Calu3 (cell line): ENCODE data around the gene FGFBP2. TPM values are rescaled to one million over a fixed set of nuclear protein-coding genes. Genes with fewer than 3 reads are reported as not detected.

ENCODE experiments used
- Bru-seq: library from RNA; stranded (reverse); fragments of 400-500 nt; gene quantifications from one replicate; lab custom pipeline; 2021; lab: Mats Ljungman, UMichigan
- BruChase-seq, 2 experiments: library from RNA; stranded (reverse); fragments of 400-500 nt; gene quantifications; one replicate each; lab custom pipeline; 2021; lab: Mats Ljungman, UMichigan
- BruUV-seq: library from RNA; stranded (reverse); fragments of 400-500 nt; replicated peaks from 2 replicates; lab custom pipeline; 2021; lab: Mats Ljungman, UMichigan
- CTCF ChIA-PET: fragments of 300-600 bp; sonication (Branson Sonifier 250); formaldehyde crosslinking; loops from one replicate; lab custom pipeline; 2022; ENCODE audit warnings: antibody characterized with exemption; lab: Charles Lee
- DNase-seq: peaks from one replicate; pipeline ENCODE4 v3.0.0; 2022
- H3K27ac Mint-ChIP-seq: one replicate; pipeline ENCODE4 v1.8.0; 2022; ENCODE audit warnings: mixed read lengths; ENCODE audit not compliant: unreplicated experiment
- H3K27me3 Mint-ChIP-seq: one replicate; pipeline ENCODE4 v1.8.0; 2022; ENCODE audit warnings: mixed read lengths; ENCODE audit not compliant: unreplicated experiment
- H3K36me3 Mint-ChIP-seq: one replicate; pipeline ENCODE4 v1.8.0; 2022; ENCODE audit warnings: mild to moderate bottlenecking, moderate library complexity, mixed read lengths; ENCODE audit not compliant: insufficient read depth, unreplicated experiment
- H3K4me1 Mint-ChIP-seq: one replicate; pipeline ENCODE4 v1.8.0; 2022; ENCODE audit warnings: mild to moderate bottlenecking, low read depth, mixed read lengths; ENCODE audit not compliant: unreplicated experiment
- H3K4me3 Mint-ChIP-seq: one replicate; pipeline ENCODE4 v1.8.0; 2022; ENCODE audit warnings: mild to moderate bottlenecking, low read depth, moderate library complexity, mixed read lengths; ENCODE audit not compliant: unreplicated experiment
- H3K9me3 Mint-ChIP-seq: one replicate; pipeline ENCODE4 v1.8.0; 2022; ENCODE audit warnings: low read depth, mixed read lengths; ENCODE audit not compliant: unreplicated experiment
- intact Hi-C: fragments of 100-400 bp; cut with micrococcal nuclease; formaldehyde crosslinking; loops from one replicate; pipeline ENCODE4 v1.10.0; 2022; ENCODE audit not compliant: unreplicated experiment
- long read RNA-seq: library from polyadenylated mRNA; stranded (forward); transcript quantifications from one replicate; pipeline ENCODE4 v2.0.0, GENCODE V29; 2022
- total RNA-seq: library from RNA; stranded (reverse); gene quantifications from 2 replicates; pipeline ENCODE4 v1.2.3, GENCODE V29; 2022
- TF ChIP-seq, protein P1 (sequence below): fragments of 200-600 bp; IDR thresholded peaks from one replicate; pipeline ENCODE4 v1.8.0; 2022; ENCODE audit warnings: antibody characterized with exemption; ENCODE audit not compliant: unreplicated experiment

Gene FGFBP2, protein sequence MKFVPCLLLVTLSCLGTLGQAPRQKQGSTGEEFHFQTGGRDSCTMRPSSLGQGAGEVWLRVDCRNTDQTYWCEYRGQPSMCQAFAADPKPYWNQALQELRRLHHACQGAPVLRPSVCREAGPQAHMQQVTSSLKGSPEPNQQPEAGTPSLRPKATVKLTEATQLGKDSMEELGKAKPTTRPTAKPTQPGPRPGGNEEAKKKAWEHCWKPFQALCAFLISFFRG
- total RNA-seq (not detected in 2 replicates), Bru-seq, nascent RNA (percentile 22 among the genes with signal in this experiment), BruChase-seq, experiment 1, labeled RNA remaining after a 6-hour chase (not detected), BruChase-seq, experiment 2, labeled RNA remaining after a 2-hour chase (percentile 23 among the genes with signal in this experiment)
- long read RNA-seq = 0 reads

DNA sequence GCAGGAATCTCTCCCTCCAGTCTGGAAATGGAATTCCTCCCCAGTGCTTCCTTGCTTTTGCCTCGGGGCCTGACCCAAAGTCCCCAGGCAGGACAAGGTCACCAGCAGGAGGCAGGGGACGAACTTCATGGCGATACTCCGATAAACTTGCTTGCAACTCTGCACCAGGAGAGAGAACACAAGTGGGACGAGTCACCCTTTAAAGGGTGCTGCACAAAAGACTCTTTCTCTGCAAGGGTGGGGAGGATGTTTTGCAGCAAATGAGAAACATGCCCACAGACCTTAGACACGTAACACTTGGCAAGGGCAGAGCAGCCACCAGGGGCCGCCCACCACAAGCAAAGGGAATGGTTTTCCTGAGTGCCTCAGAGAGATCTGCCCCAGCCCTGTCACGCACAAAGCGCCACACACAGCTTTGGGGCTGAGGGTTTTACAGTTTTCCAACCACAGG is at the start of gene FGFBP2:
Gene FGFBP2, minus strand, starts transcription at position 175 of the 451 bp plus-strand sequence. Its CDS starts 46 bp downstream, at position 129.
- DNase-seq = peak; percentile 66
- H3K27me3 Mint-ChIP-seq = no peaks in the 10 kb centered on the region
- no peaks in the 10 kb centered on the region for H3K9me3 Mint-ChIP-seq
- intact Hi-C loops = loop anchor here (1.0 to 2.0 kb wide), 2 partner anchors 233 to 302 kb away; no protein-coding TSS in a partner anchor
- no TSS peak for BruUV-seq
- no peaks in the 10 kb centered on the region for H3K4me1 Mint-ChIP-seq
- no peaks in the 10 kb centered on the region for H3K36me3 Mint-ChIP-seq
- H3K27ac Mint-ChIP-seq = no peak within 1 kb of the TSS
- CTCF ChIA-PET = interaction anchor here (0.6 to 1.9 kb wide), 2 partner anchors 17 to 302 kb away, joined by 3 to 6 read pairs; no protein-coding TSS in a partner anchor
- TF ChIP-seq, protein P1, sequence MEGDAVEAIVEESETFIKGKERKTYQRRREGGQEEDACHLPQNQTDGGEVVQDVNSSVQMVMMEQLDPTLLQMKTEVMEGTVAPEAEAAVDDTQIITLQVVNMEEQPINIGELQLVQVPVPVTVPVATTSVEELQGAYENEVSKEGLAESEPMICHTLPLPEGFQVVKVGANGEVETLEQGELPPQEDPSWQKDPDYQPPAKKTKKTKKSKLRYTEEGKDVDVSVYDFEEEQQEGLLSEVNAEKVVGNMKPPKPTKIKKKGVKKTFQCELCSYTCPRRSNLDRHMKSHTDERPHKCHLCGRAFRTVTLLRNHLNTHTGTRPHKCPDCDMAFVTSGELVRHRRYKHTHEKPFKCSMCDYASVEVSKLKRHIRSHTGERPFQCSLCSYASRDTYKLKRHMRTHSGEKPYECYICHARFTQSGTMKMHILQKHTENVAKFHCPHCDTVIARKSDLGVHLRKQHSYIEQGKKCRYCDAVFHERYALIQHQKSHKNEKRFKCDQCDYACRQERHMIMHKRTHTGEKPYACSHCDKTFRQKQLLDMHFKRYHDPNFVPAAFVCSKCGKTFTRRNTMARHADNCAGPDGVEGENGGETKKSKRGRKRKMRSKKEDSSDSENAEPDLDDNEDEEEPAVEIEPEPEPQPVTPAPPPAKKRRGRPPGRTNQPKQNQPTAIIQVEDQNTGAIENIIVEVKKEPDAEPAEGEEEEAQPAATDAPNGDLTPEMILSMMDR = peak; percentile 41
- H3K4me3 Mint-ChIP-seq = no peak within 1 kb of the TSS

DNA sequence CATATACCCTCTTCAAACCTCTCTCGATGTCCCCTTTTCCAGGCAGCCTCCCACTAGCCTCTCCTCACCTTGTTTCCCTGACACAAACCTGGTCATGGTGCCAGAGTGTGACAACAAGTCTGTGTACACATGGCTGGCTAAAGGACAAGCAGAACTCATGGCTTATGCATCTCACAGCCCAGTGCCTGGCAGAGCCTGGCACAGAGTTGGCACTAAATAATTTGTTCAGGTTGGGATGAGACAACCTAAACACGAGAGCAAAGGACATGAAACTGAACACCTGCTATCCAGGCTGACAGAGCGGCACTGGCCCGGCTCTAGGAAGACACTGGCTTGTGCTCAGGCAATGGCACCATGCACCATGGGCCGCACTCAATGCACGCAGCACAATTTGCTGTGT is 48.2 kb upstream of the FGFBP2 start:
- Mint-ChIP-seq H3K4me3 (no peak overlapping the region), H3K4me1 (no peaks in the 10 kb centered on the region), H3K36me3 (peaks cover 6% of the 10 kb centered on the region), H3K27ac (no peak overlapping the region), H3K9me3 (no peaks in the 10 kb centered on the region), H3K27me3 (no peaks in the 10 kb centered on the region)
- no TSS peak for BruUV-seq
- TF ChIP-seq, protein P1 = no peak
- CTCF ChIA-PET = no interaction called here
- no peak for DNase-seq
- intact Hi-C loops = no loop called here

DNA sequence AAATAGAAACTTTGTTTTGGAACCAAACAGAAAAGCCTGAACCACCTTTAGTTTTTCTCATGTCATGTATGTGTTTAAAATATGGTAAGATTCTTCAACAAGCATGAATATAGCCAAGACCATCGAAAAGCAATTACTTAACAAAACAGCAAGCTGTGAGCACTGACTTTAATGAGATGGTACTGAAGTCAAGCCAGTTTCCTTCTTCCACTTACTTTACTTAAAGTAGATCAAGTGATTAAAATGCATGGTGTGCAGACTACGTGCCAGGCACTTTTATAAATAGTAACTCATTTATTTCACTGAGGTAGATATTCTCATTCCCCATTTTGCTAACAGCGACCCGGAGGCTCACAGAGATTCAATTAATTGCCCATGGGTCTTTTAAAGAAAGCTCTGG is 46.2 kb upstream of the FGFBP2 start:
- TF ChIP-seq, protein P1 = no peak
- no peaks in the 10 kb centered on the region for H3K4me1 Mint-ChIP-seq
- no peak overlapping the region for H3K27ac Mint-ChIP-seq
- intact Hi-C loops = no loop called here
- CTCF ChIA-PET = no interaction called here
- H3K36me3 Mint-ChIP-seq = peaks cover 7% of the 10 kb centered on the region
- H3K4me3 Mint-ChIP-seq = no peak overlapping the region
- no peaks in the 10 kb centered on the region for H3K27me3 Mint-ChIP-seq
- no peak for DNase-seq
- no TSS peak for BruUV-seq
- no peaks in the 10 kb centered on the region for H3K9me3 Mint-ChIP-seq

DNA sequence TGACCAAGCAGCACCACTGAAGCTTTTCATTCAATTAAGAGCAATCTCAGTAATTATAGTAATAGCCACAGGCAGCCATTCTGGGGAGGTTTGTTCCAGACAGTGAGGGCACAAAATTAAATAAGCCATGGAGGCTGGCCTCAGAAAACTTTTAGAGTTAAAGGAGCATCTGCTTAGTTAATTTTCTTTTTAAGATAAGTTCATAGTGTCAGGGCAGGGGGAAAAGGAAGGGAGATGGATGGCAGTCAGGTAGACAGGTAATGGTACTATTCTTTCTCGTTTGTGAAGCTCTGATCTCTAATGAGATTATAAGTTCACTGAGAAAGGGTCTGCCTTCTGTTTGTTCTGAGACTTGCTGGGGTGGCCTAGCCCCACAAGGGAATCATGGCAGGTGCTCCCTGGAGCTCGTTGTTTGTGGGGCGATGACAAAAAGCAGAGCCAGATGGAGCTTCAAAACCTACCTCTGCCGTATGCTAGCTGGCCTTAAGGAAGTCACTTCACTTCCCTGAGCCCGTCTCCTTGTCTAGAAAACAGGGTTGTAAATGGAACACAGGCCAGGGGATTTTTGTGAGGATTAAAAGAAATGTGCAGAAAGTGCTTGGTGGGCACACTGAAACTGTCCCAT is 44.6 kb upstream of the FGFBP2 start:
- intact Hi-C loops = no loop called here
- CTCF ChIA-PET = no interaction called here
- BruUV-seq = no TSS peak
- TF ChIP-seq, protein P1 = no peak
- no peaks in the 10 kb centered on the region for H3K9me3 Mint-ChIP-seq
- H3K36me3 Mint-ChIP-seq = peaks cover 7% of the 10 kb centered on the region
- no peak overlapping the region for H3K27ac Mint-ChIP-seq
- no peak for DNase-seq
- H3K4me1 Mint-ChIP-seq = no peaks in the 10 kb centered on the region
- H3K4me3 Mint-ChIP-seq = no peak overlapping the region
- H3K27me3 Mint-ChIP-seq = no peaks in the 10 kb centered on the region
